SU-DHL-6 (cell line): ENCODE data around the gene PROK1.

Experiments used
- H2AFZ ChIP-seq: fragments of 200-600 bp; sonication (generic); 2 replicates; pipeline ENCODE4 v1.6.1; 2014; ENCODE audit warnings: low read depth, mild to moderate bottlenecking, moderate library complexity, mixed read lengths, antibody characterized with exemption, low read length; ENCODE audit not compliant: severe bottlenecking
- H3F3A ChIP-seq: fragments of 200-600 bp; shearing (Covaris generic); 2 replicates; pipeline ENCODE4 v1.6.0; 2016; ENCODE audit warnings: antibody characterized with exemption, mild to moderate bottlenecking; ENCODE audit not compliant: insufficient read depth
- H3K27ac ChIP-seq: fragments of 200-600 bp; sonication (generic); 2 replicates; pipeline ENCODE4 v1.5.1; 2016; ENCODE audit warnings: low read depth, mild to moderate bottlenecking, low read length, moderate library complexity, mixed read lengths
- H3K27me3 ChIP-seq: fragments of 200-600 bp; sonication (generic), shearing (Covaris generic); 2 replicates; pipeline ENCODE4 v1.6.0; 2014; ENCODE audit warnings: mild to moderate bottlenecking, low read length
- H3K36me3 ChIP-seq: fragments of 200-600 bp; sonication (generic); 2 replicates; pipeline ENCODE4 v1.6.1; 2014; ENCODE audit warnings: mild to moderate bottlenecking, low read length, mixed read lengths
- H3K4me2 ChIP-seq: fragments of 300-600, 200-600 bp; shearing (Covaris generic), sonication (generic); 2 replicates; pipeline ENCODE4 v1.6.0; 2014; ENCODE audit warnings: low read length, low read depth, mild to moderate bottlenecking; ENCODE audit not compliant: poor library complexity, severe bottlenecking
- H3K4me3 ChIP-seq: fragments of 200-600 bp; sonication (generic); 2 replicates; pipeline ENCODE4 v1.5.1; 2014; ENCODE audit warnings: antibody characterized with exemption, low read length, mild to moderate bottlenecking, mixed read lengths; ENCODE audit not compliant: insufficient read depth, poor library complexity, severe bottlenecking
- H3K79me2 ChIP-seq: fragments of 200-600 bp; sonication (generic); 2 replicates; pipeline ENCODE4 v1.6.1; 2014; ENCODE audit warnings: mild to moderate bottlenecking, low read length, moderate library complexity; ENCODE audit not compliant: insufficient read depth
- H3K9ac ChIP-seq: fragments of 200-600 bp; sonication (generic); 2 replicates; pipeline ENCODE4 v1.7.0; 2014; ENCODE audit warnings: mild to moderate bottlenecking, low read length
- H3K9me2 ChIP-seq: fragments of 200-600 bp; sonication (generic); replicated peaks from 2 replicates; pipeline ENCODE4 v1.6.1; 2014; ENCODE audit warnings: low read length; ENCODE audit not compliant: insufficient read depth
- H3K9me3 ChIP-seq: fragments of 200-600 bp; sonication (generic); 2 replicates; pipeline ENCODE4 v1.6.1; 2014; ENCODE audit warnings: low read length, mixed read lengths; ENCODE audit not compliant: insufficient read depth
- H4K20me1 ChIP-seq: fragments of 200-600 bp; sonication (generic); 2 replicates; pipeline ENCODE4 v1.6.1; 2014; ENCODE audit warnings: low read depth, mild to moderate bottlenecking, antibody characterized with exemption, low read length, moderate library complexity, mixed read lengths
- CTCF ChIP-seq: fragments of 200-600 bp; sonication (generic); IDR thresholded peaks from one replicate; pipeline ENCODE4 v1.5.1; 2017; ENCODE audit warnings: antibody characterized with exemption, mild to moderate bottlenecking, low read length, moderate library complexity; ENCODE audit not compliant: insufficient read depth, poor library complexity, severe bottlenecking
- EZH2phosphoT487 ChIP-seq: fragments of 200-600 bp; sonication (generic), shearing (Covaris generic); conservative IDR thresholded peaks from 2 replicates; pipeline ENCODE4 v1.6.1; 2018; ENCODE audit warnings: mild to moderate bottlenecking, antibody characterized with exemption, low read length, moderate library complexity, mixed read lengths

PROK1 gene

GRCh38 chr1:110463725-110464124 is 12.8 kb downstream of the PROK1 start:
- no peak overlapping the region for H3K4me2 ChIP-seq
- no peak overlapping the region for H2AFZ ChIP-seq
- H3F3A ChIP-seq = no peaks in the 10 kb centered on the region
- H3K27ac ChIP-seq = no peak overlapping the region
- H4K20me1 ChIP-seq = no peaks in the 10 kb centered on the region
- H3K4me3 ChIP-seq = no peak overlapping the region
- H3K27me3 ChIP-seq = peaks cover 3% of the 10 kb centered on the region; the same call in 1 of the 2 replicates
- no peak overlapping the region for H3K9ac ChIP-seq
- no peaks in the 10 kb centered on the region for H3K36me3 ChIP-seq
- H3K9me2 ChIP-seq = no peaks in the 10 kb centered on the region
- H3K79me2 ChIP-seq = no peaks in the 10 kb centered on the region
- no peak for TF ChIP-seq CTCF
- no peak for TF ChIP-seq EZH2phosphoT487
- no peaks in the 10 kb centered on the region for H3K9me3 ChIP-seq

- H3K9me3 ChIP-seq = no peaks in the 10 kb centered on the region
- no peaks in the 10 kb centered on the region for H3K36me3 ChIP-seq
- H3K4me2 ChIP-seq = no peak overlapping the region
- H3K79me2 ChIP-seq = no peaks in the 10 kb centered on the region
- H3K4me3 ChIP-seq = no peak overlapping the region
- H3F3A ChIP-seq = no peaks in the 10 kb centered on the region
- H3K9me2 ChIP-seq = no peaks in the 10 kb centered on the region
- no peak for TF ChIP-seq EZH2phosphoT487
- TF ChIP-seq CTCF = no peak
- H3K9ac ChIP-seq = no peak overlapping the region
- H3K27me3 ChIP-seq = peaks cover 3% of the 10 kb centered on the region; the same call in 1 of the 2 replicates
- no peak overlapping the region for H3K27ac ChIP-seq
- H2AFZ ChIP-seq = no peak overlapping the region
- H4K20me1 ChIP-seq = no peaks in the 10 kb centered on the region
Observed at GRCh38 chr1:110464340-110464739, 13.4 kb downstream of the PROK1 start.

- no peaks in the 10 kb centered on the region for H3K9me2 ChIP-seq
- H3K4me3 ChIP-seq = no peak overlapping the region
- no peak overlapping the region for H3K9ac ChIP-seq
- peaks cover 3% of the 10 kb centered on the region; the same call in 1 of the 2 replicates for H3K27me3 ChIP-seq
- no peaks in the 10 kb centered on the region for H3K36me3 ChIP-seq
- H2AFZ ChIP-seq = no peak overlapping the region
- H3K9me3 ChIP-seq = no peaks in the 10 kb centered on the region
- H3K79me2 ChIP-seq = no peaks in the 10 kb centered on the region
- no peak overlapping the region for H3K27ac ChIP-seq
- no peaks in the 10 kb centered on the region for H4K20me1 ChIP-seq
- no peaks in the 10 kb centered on the region for H3F3A ChIP-seq
- no peak overlapping the region for H3K4me2 ChIP-seq
- TF ChIP-seq CTCF (no peak), EZH2phosphoT487 (no peak)
Observed at GRCh38 chr1:110465038-110465813, 14.3 kb downstream of the PROK1 start.
